Ascending aorta (tissue), 2 donors: Measurements from ENCODE around the gene APOF. TPM values are rescaled to one million over a fixed set of nuclear protein-coding genes. Genes with fewer than 3 reads are reported as not detected.

Experiments
- DNase-seq, 2 donors: peaks; one replicate each; pipeline ENCODE4 v3.0.0-alpha.2; 2019; ENCODE audit warnings: low spot score in 2 of 2
- H3K27ac ChIP-seq, 2 donors: fragments of 200-600 bp; sonication (generic); one replicate each; pipeline ENCODE4 v1.5.1; 2016 to 2017; ENCODE audit warnings: mild to moderate bottlenecking in 1 of 2
- H3K27me3 ChIP-seq: fragments of 200-600 bp; sonication (generic); one replicate; pipeline ENCODE4 v1.5.1; 2017
- H3K36me3 ChIP-seq, 2 donors: fragments of 200-600 bp; sonication (generic); one replicate each; pipeline ENCODE4 v1.5.1; 2016
- H3K4me1 ChIP-seq, 2 donors: fragments of 200-600 bp; sonication (generic); one replicate each; pipeline ENCODE4 v1.5.1; 2016 to 2017; ENCODE audit warnings: mild to moderate bottlenecking in 1 of 2
- H3K4me3 ChIP-seq, 2 donors: fragments of 200-600 bp; sonication (generic); one replicate each; pipeline ENCODE4 v1.5.1; 2016 to 2017; ENCODE audit warnings: mild to moderate bottlenecking in 1 of 2
- H3K9me3 ChIP-seq, 2 donors: fragments of 200-600 bp; sonication (generic); one replicate each; pipeline ENCODE4 v1.5.1; 2016
- intact Hi-C: fragments of 100-400 bp; cut with DNase I; formaldehyde crosslinking; loops from one replicate; pipeline ENCODE4 v1.15.1; 2023
- total RNA-seq: library from RNA; depleted of rRNA; stranded (reverse); fragments of >200 nt; gene quantifications from one replicate; pipeline ENCODE4 v1.1.0, GENCODE V29; 2016
- TF ChIP-seq, protein P1 (sequence below), 3 experiments: fragments of 200-600 bp in 2 of 3; fragments of 450-650 bp in 1 of 3; sonication (generic) in 2 of 3; IDR thresholded peaks; one replicate each; pipeline ENCODE4 v1.5.1; 2016 to 2019; ENCODE audit warnings: antibody characterized with exemption in 3 of 3, mild to moderate bottlenecking in 1 of 3, moderate library complexity in 1 of 3

The APOF gene
- total RNA-seq, 1 donor from 2014 or later = not detected

GRCh38 chr12:56315249-56315621, 47.4 kb downstream of the APOF start:
- intact Hi-C loops = loop anchor here (5.0 kb wide), 2 partner anchors 47 to 198 kb away; partner anchors contain the start of genes APOF, RPL41, STAT2 and ZC3H10
- DNase-seq = no peak
- peaks cover 31 to 32% of the 10 kb centered on the region in 2 donors for H3K36me3 ChIP-seq

DNA sequence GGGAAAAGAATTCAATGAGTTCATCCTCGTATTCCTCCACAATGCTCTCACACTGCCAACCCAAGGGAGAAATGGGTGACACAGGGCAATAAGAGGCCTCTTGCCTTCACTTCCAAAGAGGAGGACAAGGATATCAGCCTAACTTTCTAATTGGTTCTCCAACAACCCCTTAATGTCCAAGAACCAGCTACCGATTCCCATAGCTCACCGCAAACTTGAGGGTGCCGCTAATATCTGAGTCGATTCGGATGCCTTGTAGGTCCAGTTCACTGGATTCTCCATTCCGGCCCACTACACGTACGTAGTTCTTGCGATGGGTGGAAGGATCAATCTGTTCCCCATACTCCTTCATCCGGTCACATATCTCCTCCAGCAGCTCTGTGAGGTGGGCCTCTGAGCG, 51.7 kb downstream of the APOF start:
- no peak overlapping the region for H3K4me3 ChIP-seq
- TF ChIP-seq, protein P1, sequence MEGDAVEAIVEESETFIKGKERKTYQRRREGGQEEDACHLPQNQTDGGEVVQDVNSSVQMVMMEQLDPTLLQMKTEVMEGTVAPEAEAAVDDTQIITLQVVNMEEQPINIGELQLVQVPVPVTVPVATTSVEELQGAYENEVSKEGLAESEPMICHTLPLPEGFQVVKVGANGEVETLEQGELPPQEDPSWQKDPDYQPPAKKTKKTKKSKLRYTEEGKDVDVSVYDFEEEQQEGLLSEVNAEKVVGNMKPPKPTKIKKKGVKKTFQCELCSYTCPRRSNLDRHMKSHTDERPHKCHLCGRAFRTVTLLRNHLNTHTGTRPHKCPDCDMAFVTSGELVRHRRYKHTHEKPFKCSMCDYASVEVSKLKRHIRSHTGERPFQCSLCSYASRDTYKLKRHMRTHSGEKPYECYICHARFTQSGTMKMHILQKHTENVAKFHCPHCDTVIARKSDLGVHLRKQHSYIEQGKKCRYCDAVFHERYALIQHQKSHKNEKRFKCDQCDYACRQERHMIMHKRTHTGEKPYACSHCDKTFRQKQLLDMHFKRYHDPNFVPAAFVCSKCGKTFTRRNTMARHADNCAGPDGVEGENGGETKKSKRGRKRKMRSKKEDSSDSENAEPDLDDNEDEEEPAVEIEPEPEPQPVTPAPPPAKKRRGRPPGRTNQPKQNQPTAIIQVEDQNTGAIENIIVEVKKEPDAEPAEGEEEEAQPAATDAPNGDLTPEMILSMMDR (IDR thresholded peaks at IDR 0.05) = no peak
- no peak for DNase-seq
- H3K4me1 ChIP-seq = peaks cover 7 to 10% of the 10 kb centered on the region in 2 donors
- no peaks in the 10 kb centered on the region for H3K27me3 ChIP-seq
- peaks cover 41 to 44% of the 10 kb centered on the region in 2 donors for H3K36me3 ChIP-seq
- intact Hi-C loops = no loop called here
- H3K27ac ChIP-seq = no peak overlapping the region
- no peaks in the 10 kb centered on the region for H3K9me3 ChIP-seq

More at GRCh38 chr12:56315249-56315621, 47.4 kb downstream of the APOF start:
- H3K4me3 ChIP-seq = peak overlapping the region; percentile 74 to 79
- peak overlapping the region; percentile 80 to 91 for H3K27ac ChIP-seq
- H3K27me3 ChIP-seq = no peaks in the 10 kb centered on the region
- H3K4me1 ChIP-seq = peaks cover 7 to 10% of the 10 kb centered on the region in 2 donors
- TF ChIP-seq, protein P1 (IDR thresholded peaks at IDR 0.05) = no peak
- H3K9me3 ChIP-seq = no peaks in the 10 kb centered on the region

Other genes with a start within 250 kb of the APOF start
- gene RPL41, start 246.2 kb downstream of the APOF start, total RNA-seq = 1,819 TPM
- gene ZC3H10, start 244.6 kb downstream of the APOF start, total RNA-seq = 11.1 TPM
- 119 TPM for gene ESYT1, start 234.6 kb downstream of the APOF start, total RNA-seq
- gene MYL6B, start 210.3 kb downstream of the APOF start, total RNA-seq = 53.6 TPM
- gene MYL6, start 204.5 kb downstream of the APOF start, total RNA-seq = 1,476 TPM
- gene SMARCC2, start 173.4 kb downstream of the APOF start, total RNA-seq = 53.9 TPM
- 50.3 TPM for gene RNF41, start 140.9 kb downstream of the APOF start, total RNA-seq
- gene NABP2, start 138.5 kb downstream of the APOF start, total RNA-seq = 2.8 TPM
- not detected for gene SLC39A5, start 132.8 kb downstream of the APOF start, total RNA-seq
- 17.5 TPM for gene ANKRD52, start 104.5 kb downstream of the APOF start, total RNA-seq
- gene COQ10A, start 95.9 kb downstream of the APOF start, total RNA-seq = 4.8 TPM
- gene CS, start 62.5 kb downstream of the APOF start, total RNA-seq = 55.2 TPM
- 34.6 TPM for gene CNPY2, start 46.9 kb downstream of the APOF start, total RNA-seq
- 45.3 TPM for gene PAN2, start 28.9 kb downstream of the APOF start, total RNA-seq
- gene IL23A, start 24.0 kb downstream of the APOF start, total RNA-seq = not detected
- gene STAT2, start 2.8 kb downstream of the APOF start, total RNA-seq = 246 TPM
- 2.0 TPM for gene TIMELESS, start 86.6 kb upstream of the APOF start, total RNA-seq
- not detected for gene MIP, start 91.8 kb upstream of the APOF start, total RNA-seq
- gene SPRYD4, start 105.7 kb upstream of the APOF start, total RNA-seq = 0.43 TPM
- not detected for gene GLS2, start 125.3 kb upstream of the APOF start, total RNA-seq
- 21.3 TPM for gene RBMS2, start 159.0 kb upstream of the APOF start, total RNA-seq